Skeletal muscle satellite cell (primary cell): Measurements from ENCODE around the gene NIT1.

ENCODE experiments used
- H3K27me3 ChIP-seq: 2 replicates; pipeline ENCODE4 v1.7.0; 2013; ENCODE audit warnings: low read length; ENCODE audit not compliant: control insufficient read depth, insufficient read depth
- H3K36me3 ChIP-seq: 2 replicates; pipeline ENCODE4 v1.7.0; 2013; ENCODE audit warnings: mild to moderate bottlenecking, control low read depth, low read length; ENCODE audit not compliant: insufficient read depth
- H3K4me1 ChIP-seq: 2 replicates; pipeline ENCODE4 v1.7.0; 2013; ENCODE audit warnings: low read length; ENCODE audit not compliant: control insufficient read depth, insufficient read depth
- H3K4me2 ChIP-seq: 2 replicates; pipeline ENCODE4 v1.7.0; 2013; ENCODE audit warnings: mild to moderate bottlenecking, low read length
- H3K4me3 ChIP-seq: 2 replicates; pipeline ENCODE4 v1.7.0; 2013; ENCODE audit warnings: low read length
- H3K9ac ChIP-seq: 2 replicates; pipeline ENCODE4 v1.7.0; 2013; ENCODE audit warnings: mild to moderate bottlenecking, low read depth, low read length, moderate library complexity
- H3K9me3 ChIP-seq: replicated peaks from 2 replicates; pipeline ENCODE4 v1.7.0; 2013; ENCODE audit warnings: mild to moderate bottlenecking, control low read depth, low read length

NIT1 gene

DNA sequence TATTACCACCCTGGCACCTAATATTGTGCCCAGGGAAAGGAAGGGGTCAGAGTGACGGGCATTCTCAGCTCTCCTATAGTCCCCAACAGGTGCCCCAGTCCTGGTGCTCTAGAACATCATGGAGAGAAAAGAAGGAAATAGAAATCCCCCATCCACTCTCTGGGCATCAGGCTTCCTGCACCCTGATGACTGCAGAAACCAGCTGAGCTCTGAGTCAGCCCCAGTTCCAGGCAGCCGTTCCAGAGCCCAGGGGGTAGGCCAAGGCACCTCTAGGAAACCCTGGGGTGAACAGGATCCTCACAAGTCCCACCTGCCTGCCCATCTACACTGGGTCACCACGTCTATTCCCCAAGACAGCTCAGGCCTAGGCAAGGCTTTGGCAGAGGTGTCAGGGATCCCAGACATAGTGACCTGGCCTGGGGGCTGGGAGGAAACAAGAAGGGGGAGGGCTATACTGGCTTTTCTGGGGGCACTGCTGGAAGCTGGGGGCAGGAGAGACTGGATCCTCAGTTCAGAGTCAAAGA, 29.3 kb upstream of the NIT1 start:
- no peak overlapping the region for H3K4me2 ChIP-seq
- H3K4me1 ChIP-seq, result peaks cover 48% of the 10 kb centered on the region
- no peak overlapping the region for H3K4me3 ChIP-seq
- no peak overlapping the region for H3K9ac ChIP-seq
- H3K27me3 ChIP-seq, result no peaks in the 10 kb centered on the region
- no peaks in the 10 kb centered on the region for H3K36me3 ChIP-seq
- no peaks in the 10 kb centered on the region for H3K9me3 ChIP-seq

DNA sequence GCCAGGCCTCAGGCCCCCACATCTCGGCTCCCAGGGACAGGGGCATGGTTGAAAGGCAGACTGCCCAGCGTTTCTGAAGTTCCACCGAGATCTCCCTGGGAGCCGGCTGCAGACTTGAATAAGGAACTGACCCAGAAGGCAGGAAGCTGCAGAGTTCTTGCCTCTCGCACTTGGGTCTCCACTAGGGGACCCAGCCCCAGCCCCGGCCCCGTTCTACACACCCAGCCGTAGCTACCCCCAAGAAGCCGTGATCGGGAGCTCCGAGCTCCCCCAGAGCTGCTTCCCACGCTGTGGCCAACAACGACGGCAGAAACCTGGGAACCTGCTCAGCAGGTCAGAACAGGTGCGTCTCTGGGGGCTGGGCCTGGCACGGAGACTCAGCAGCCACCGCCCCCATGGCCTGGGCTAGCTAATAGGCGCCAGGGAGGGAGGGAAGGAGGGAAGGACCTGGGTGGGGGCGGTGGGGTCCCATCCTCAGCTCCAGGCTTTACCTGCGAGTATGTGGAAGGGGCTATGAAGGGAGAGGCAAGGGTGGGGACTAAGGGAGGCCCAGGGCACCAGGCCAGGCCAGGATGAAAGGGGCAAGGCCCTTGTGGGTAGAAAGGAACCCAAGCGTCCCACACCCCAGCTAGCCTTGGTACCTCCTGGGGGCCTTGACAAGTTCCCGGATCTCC, 28.5 kb upstream of the NIT1 start, which contains the start of gene NECTIN4:
Gene NECTIN4, minus strand, starts transcription at position 308 of the 674 bp plus-strand sequence. Its CDS starts 262 bp downstream, at position 46.
- H3K4me3 ChIP-seq, result no peak within 1 kb of the TSS
- no peak within 1 kb of the TSS for H3K4me2 ChIP-seq
- H3K27me3 ChIP-seq, result no peaks in the 10 kb centered on the region
- no peak within 1 kb of the TSS for H3K9ac ChIP-seq
- H3K36me3 ChIP-seq, result no peaks in the 10 kb centered on the region
- H3K9me3 ChIP-seq, result no peaks in the 10 kb centered on the region
- peaks cover 41% of the 10 kb centered on the region for H3K4me1 ChIP-seq

DNA sequence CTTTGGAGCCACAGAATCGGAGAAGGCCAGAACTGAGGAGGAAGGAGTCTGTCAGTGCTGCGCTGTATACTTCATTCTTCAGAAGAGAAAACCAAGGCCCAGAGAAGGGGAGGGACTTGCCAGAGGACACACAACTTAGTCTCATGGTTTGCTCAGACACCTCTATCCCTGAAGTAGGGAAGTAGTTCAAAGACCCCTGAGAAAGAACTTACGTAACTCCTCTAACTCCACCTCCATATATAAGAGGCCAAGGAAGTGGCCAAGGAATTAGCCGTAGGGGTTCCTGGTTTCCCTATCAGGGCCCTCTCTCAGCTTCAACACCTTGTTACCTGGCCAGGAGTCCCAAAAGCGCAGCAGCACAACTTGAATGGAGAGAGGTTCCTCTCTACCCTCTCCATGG, 28.0 kb upstream of the NIT1 start:
- peaks cover 36% of the 10 kb centered on the region for H3K4me1 ChIP-seq
- H3K27me3 ChIP-seq, result no peaks in the 10 kb centered on the region
- H3K9me3 ChIP-seq, result no peaks in the 10 kb centered on the region
- no peak overlapping the region for H3K4me3 ChIP-seq
- no peaks in the 10 kb centered on the region for H3K36me3 ChIP-seq
- no peak overlapping the region for H3K9ac ChIP-seq
- no peak overlapping the region for H3K4me2 ChIP-seq

DNA sequence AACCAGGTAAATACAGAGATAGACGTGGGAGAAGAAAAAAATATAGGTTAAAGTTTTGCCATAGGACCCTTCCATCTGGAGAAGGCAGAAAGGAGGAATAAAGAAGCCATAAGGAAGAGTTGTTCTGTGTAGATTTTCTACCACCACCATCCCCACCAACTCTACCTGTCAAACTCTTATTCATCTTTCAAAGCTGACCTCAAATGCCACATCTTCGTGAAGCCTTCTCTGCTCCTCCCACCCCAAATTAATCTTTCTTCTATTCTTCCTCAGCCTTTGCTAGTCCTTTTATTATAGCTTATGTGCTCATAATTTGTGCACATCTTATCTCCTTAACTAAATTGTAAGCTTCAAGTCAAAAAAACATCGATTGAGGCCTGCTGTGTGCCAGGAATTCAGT, 27.3 kb upstream of the NIT1 start:
- Histone ChIP-seq H3K4me3 (no peak overlapping the region), H3K4me1 (peaks cover 29% of the 10 kb centered on the region), H3K9me3 (no peaks in the 10 kb centered on the region), H3K27me3 (no peaks in the 10 kb centered on the region), H3K36me3 (no peaks in the 10 kb centered on the region), H3K9ac (no peak overlapping the region), H3K4me2 (no peak overlapping the region)

DNA sequence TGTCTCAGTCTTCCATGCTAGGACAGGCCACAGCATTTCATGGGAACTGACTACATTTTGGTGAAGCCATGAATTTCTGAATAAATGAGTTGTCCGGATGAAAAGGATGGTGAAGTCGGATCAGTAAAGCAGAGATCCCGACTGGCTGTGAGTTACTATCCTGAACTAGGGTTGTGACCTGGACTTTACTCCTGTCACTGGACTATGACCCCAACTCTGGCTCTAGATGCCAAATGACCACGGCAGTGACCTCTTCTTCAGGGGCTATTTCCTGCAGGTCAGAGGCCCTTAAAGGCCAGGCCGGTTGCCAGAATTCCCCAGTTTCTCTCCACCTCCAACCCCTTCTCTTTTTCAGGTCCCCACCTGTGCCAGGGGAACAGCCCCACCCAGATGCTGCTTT, 26.8 kb upstream of the NIT1 start:
- H3K4me2 ChIP-seq, result no peak overlapping the region
- H3K9me3 ChIP-seq, result no peaks in the 10 kb centered on the region
- H3K27me3 ChIP-seq, result no peaks in the 10 kb centered on the region
- no peaks in the 10 kb centered on the region for H3K36me3 ChIP-seq
- H3K4me1 ChIP-seq, result peaks cover 28% of the 10 kb centered on the region
- no peak overlapping the region for H3K9ac ChIP-seq
- H3K4me3 ChIP-seq, result no peak overlapping the region

DNA sequence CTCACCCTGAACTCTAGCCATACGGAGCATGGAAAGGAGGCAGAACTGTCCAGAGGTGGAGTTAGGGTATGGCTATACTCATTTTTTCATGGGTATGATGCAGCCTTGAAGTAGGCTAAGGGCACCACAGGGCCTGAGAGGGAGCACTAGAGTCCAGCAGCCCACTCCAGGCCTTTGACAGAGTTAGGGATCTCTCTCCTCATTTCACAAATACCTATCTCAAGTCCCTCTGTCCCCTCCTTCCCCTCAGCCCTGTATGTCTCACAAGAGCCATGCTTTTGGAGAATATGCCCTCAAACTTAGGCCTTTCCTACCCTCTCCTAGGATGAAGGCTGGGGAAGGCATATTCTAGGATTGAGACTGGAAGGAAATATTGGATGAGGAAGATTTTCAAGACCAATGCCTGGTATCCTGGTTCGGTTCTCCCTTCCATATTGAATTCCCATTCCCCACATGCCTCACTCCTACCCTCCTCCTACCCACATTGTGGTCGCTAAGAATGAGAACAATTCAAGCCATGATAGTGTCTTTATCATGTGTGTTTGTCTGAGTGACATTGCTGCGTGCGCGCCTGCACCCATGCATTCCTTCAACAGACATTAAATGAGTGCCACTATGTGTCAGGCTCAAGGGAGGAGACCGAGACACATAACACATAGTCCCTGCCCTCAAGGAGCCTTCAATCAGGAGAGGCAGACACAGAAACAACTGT, 26.0 kb upstream of the NIT1 start:
- H3K27me3 ChIP-seq, result no peaks in the 10 kb centered on the region

DNA sequence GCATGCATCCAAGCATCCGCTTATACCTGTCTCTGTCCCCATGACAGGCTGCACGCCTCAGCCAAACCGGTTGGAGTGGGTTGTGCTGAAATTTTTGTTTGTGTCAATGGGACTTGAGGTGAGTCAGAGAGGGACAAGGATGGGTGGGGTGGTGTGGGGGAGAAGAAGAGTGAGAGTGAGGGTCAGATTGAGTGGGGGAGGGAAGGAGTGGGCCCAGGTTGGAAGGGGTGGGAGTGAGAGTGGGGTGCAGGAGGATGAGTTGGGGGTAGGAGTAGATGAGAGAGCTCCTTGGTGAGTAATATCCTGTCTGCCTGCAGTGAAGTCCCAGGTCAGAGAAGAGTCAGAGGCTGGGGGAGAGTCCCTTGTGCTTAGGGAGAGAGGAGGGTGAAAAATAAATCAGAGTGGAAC, 25.3 kb upstream of the NIT1 start:
- peaks cover 36% of the 10 kb centered on the region for H3K4me1 ChIP-seq
- H3K9me3 ChIP-seq, result no peaks in the 10 kb centered on the region
- no peaks in the 10 kb centered on the region for H3K36me3 ChIP-seq

More for the DNA sequence above, 26.0 kb upstream of the NIT1 start:
- H3K4me3 ChIP-seq, result no peak overlapping the region
- peaks cover 31% of the 10 kb centered on the region for H3K4me1 ChIP-seq
- no peaks in the 10 kb centered on the region for H3K9me3 ChIP-seq
- no peak overlapping the region for H3K9ac ChIP-seq
- H3K36me3 ChIP-seq, result no peaks in the 10 kb centered on the region
- H3K4me2 ChIP-seq, result no peak overlapping the region

DNA sequence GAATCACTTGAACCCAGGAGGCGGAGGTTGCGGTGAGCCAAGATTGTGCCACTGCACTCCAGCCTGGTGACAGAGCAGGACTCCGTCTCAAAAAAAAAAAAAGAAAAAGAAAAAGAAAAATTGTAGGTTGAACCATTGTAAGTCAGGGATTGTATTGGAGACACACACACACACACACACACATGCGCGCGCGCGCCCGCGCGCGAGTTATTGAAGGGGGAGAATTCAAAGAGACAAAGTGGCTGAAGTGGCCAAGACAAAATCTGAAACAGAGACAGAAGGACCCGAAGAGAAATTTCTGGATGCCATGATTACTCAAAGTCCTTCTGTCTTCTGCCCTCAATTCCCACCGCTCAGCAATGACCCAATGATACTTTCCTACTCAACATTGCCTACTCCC, 23.4 kb upstream of the NIT1 start:
- Histone ChIP-seq H3K4me2 (no peak overlapping the region), H3K9me3 (no peaks in the 10 kb centered on the region), H3K36me3 (peaks cover 4% of the 10 kb centered on the region), H3K4me3 (no peak overlapping the region), H3K27me3 (no peaks in the 10 kb centered on the region), H3K4me1 (peaks cover 36% of the 10 kb centered on the region), H3K9ac (no peak overlapping the region)

More for the DNA sequence above, 25.3 kb upstream of the NIT1 start:
- Histone ChIP-seq H3K4me2 (peak overlapping the region; percentile 19), H3K9ac (no peak overlapping the region), H3K27me3 (no peaks in the 10 kb centered on the region), H3K4me3 (no peak overlapping the region)

DNA sequence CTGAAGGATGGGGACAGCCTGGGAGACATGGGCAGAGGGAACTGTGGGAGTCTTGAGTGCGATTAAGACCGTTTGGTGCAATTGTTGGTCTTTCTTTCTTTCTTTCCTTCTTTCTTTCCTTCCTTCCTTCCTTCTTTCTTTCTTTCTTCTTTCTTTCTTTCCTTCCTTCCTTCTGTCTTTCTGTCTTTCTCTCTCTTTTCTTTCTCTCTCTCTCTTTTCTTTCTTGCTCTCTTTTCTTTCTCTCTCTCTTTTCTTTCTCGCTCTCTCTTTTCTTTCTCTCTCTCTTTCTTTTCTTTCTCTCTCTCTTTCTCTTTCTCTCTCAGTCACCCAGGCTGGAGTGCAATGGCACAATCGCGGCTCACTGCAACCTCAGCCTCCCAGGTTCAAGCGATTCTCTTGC, 22.7 kb upstream of the NIT1 start:
- Histone ChIP-seq H3K9ac (no peak overlapping the region), H3K4me3 (no peak overlapping the region), H3K36me3 (peaks cover 12% of the 10 kb centered on the region), H3K27me3 (no peaks in the 10 kb centered on the region), H3K4me1 (peaks cover 36% of the 10 kb centered on the region), H3K4me2 (no peak overlapping the region), H3K9me3 (no peaks in the 10 kb centered on the region)

DNA sequence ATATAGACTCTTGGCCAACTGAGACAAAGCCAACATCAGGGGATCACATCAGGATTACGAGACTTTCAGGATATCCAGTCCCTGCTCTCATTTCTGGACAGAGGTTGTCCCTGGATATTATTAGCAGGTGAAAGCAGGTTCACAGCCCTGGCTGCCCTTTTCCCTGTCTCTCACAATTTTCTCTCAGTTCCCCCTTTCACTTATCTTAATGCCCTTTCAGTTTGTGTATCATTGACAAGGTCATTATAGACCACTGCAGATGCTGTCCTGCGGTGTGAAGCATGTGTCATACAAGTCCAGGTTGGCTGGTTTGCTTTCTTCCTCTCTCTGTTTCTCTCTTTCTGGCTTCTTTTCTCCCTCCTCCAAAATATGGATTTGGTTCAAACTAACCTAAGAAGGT, 21.9 kb upstream of the NIT1 start:
- Histone ChIP-seq H3K27me3 (no peaks in the 10 kb centered on the region), H3K4me3 (no peak overlapping the region), H3K9ac (no peak overlapping the region), H3K36me3 (peaks cover 17% of the 10 kb centered on the region), H3K4me2 (no peak overlapping the region), H3K9me3 (no peaks in the 10 kb centered on the region), H3K4me1 (peaks cover 36% of the 10 kb centered on the region)

DNA sequence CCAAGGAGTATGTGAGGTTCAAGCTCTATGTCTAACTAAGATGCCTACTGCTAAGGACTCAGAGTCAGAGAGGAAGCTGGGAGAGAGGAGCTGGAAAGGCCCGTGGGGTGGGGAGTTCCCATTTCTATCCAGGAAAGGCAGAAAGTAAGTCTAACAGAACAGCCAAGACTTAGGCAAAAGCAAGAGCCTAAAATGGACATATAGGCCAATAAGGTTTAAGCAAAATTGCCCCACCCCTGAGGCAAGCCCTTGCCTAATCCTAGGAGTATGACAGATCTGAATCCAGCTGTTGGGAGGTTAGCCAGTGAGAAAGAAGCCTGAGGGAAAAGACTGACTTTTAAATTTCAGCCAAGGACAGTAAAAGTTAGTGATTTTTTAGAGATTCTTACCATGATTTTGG, 21.4 kb upstream of the NIT1 start:
- Histone ChIP-seq H3K4me3 (no peak overlapping the region), H3K36me3 (peaks cover 21% of the 10 kb centered on the region), H3K9ac (no peak overlapping the region), H3K4me2 (no peak overlapping the region), H3K9me3 (no peaks in the 10 kb centered on the region), H3K4me1 (peaks cover 36% of the 10 kb centered on the region), H3K27me3 (no peaks in the 10 kb centered on the region)
